Measurements from ENCODE around the gene CPED1. TPM values are rescaled to one million over a fixed set of nuclear protein-coding genes. Genes with fewer than 3 reads are reported as not detected.
"Not testable (repeated sequence)": the region's sequence is repeated elsewhere in the genome, so short reads cannot be mapped to it uniquely, and the experiment has no call there.

Gene CPED1
- total and polyA plus RNA-seq, 11 donors: 3.6 to 51.2 (median 24.8) TPM

- no peaks in the 10 kb centered on the region for H3K9me3 ChIP-seq
- WGBS, 4 donors: 83 to 86% (median 85%) methylated on average over 5 of the region's 5 CpGs
- no peak overlapping the region for H3K4me3 ChIP-seq
- H3K4me1 ChIP-seq: peaks cover 0 to 24% (median 0%) of the 10 kb centered on the region in 12 donors
- no peaks in the 10 kb centered on the region for H3K27me3 ChIP-seq
- peaks cover 0 to 31% (median 3%) of the 10 kb centered on the region in 9 donors for H3K36me3 ChIP-seq
- intact Hi-C loops (cut with DNase I): no loop called here
- DNase-seq (no peak), ATAC-seq (peak in 3 of 4 donors; percentile 28 to 52 (median 41))
- H3K27ac ChIP-seq: peak overlapping the region in 2 of 12 donors; percentile 4 to 6
- TF ChIP-seq CTCF (IDR thresholded peaks at IDR 0.05) (no peak), POLR2A (IDR thresholded peaks at IDR 0.05) (no peak)
Observed at GRCh38 chr7:121061677-121062582, 73.4 kb downstream of the CPED1 start.

- Histone ChIP-seq H3K9me3 (no peaks in the 10 kb centered on the region), H3K36me3 (peaks cover 0 to 24% (median 3%) of the 10 kb centered on the region in 9 donors), H3K27me3 (no peaks in the 10 kb centered on the region), H3K4me3 (no peak overlapping the region), H3K4me1 (peaks cover 0 to 24% (median 0%) of the 10 kb centered on the region in 12 donors), H3K27ac (peak overlapping the region in 1 of 12 donors; percentile 6)
- ATAC-seq: no peak
- intact Hi-C loops (cut with DNase I): no loop called here
- DNase-seq: no peak
- no peak for TF ChIP-seq POLR2A (IDR thresholded peaks at IDR 0.05)
- no peak for TF ChIP-seq CTCF (IDR thresholded peaks at IDR 0.05)
- WGBS, 4 donors: 68 to 80% (median 76%) methylated on average over 11 of the region's 11 CpGs
Observed at GRCh38 chr7:121062671-121063279, 74.3 kb downstream of the CPED1 start.

GRCh38 chr7:121067717-121068116, 79.2 kb downstream of the CPED1 start:
- DNase-seq; H3K4me3 ChIP-seq; ATAC-seq; H3K9me3 ChIP-seq; intact Hi-C loops (cut with DNase I); H3K27ac ChIP-seq; H3K27me3 ChIP-seq: not testable (repeated sequence)
- Histone ChIP-seq H3K4me1 (peaks cover 0 to 30% (median 5%) of the 10 kb centered on the region in 12 donors), H3K36me3 (peaks cover 0 to 19% (median 3%) of the 10 kb centered on the region in 9 donors)
- 90 to 99% (median 94%) methylated on average over 2 of the region's 2 CpGs for WGBS, 4 donors

- Histone ChIP-seq H3K27ac (peak overlapping the region; percentile 2 to 83 (median 62)), H3K4me3 (peak overlapping the region in 3 of 12 donors; percentile 1 to 19 (median 8)), H3K4me1 (peaks cover 0 to 19% (median 4%) of the 10 kb centered on the region in 12 donors), H3K27me3 (no peaks in the 10 kb centered on the region), H3K36me3 (peaks cover 0 to 14% (median 3%) of the 10 kb centered on the region in 9 donors), H3K9me3 (no peaks in the 10 kb centered on the region)
- 46 to 53% (median 48%) methylated on average over 4 of the region's 4 CpGs for WGBS, 4 donors
- peak; percentile 98 to 99 (median 98) for ATAC-seq
- intact Hi-C loops (cut with DNase I): loop anchor here in 2 of 10 donors (5.0 to 10.0 kb wide), 2 partner anchors 42 to 215 kb away; partner anchors contain the start of gene TSPAN12 (in 1 of the 2)
- TF ChIP-seq POLR2A (IDR thresholded peaks at IDR 0.05) (no peak), CTCF (IDR thresholded peaks at IDR 0.05) (no peak)
- peak in 2 of 5 donors; percentile 21 to 45 for DNase-seq
Observed at GRCh38 chr7:121069346-121070100, 81.0 kb downstream of the CPED1 start.
